A673 (cell line): ENCODE measurements around the gene PHEX.

Experiments used
- CTCF ChIP-seq: fragments of 300-800, 200-600 bp; sonication (generic); conservative IDR thresholded peaks from 2 replicates; pipeline ENCODE4 v1.5.1; 2017; ENCODE audit warnings: low read depth, mild to moderate bottlenecking, antibody characterized with exemption, low read length, moderate library complexity, mixed read lengths
- EZH2 ChIP-seq: fragments of 200-600 bp; sonication (generic); IDR thresholded peaks from 2 replicates; pipeline ENCODE4 v1.6.1; 2017; ENCODE audit warnings: borderline replicate concordance, low read depth, mild to moderate bottlenecking, mixed read lengths, antibody characterized with exemption, low read length; ENCODE audit not compliant: poor library complexity, severe bottlenecking

- TF ChIP-seq CTCF (peak; percentile 98), EZH2 (no peak)
Measured at GRCh38 chrX:21985332-21985777, 46.8 kb upstream of the PHEX start.
